Posterior cingulate gyrus (tissue), 11 donors: ENCODE data around the gene RTN4IP1.
"Not testable (repeated sequence)": the region's sequence is repeated elsewhere in the genome, so short reads cannot be mapped to it uniquely, and the experiment has no call there.

Experiments
- DNase-seq, 10 donors: peaks; one replicate each; pipeline versions ENCODE4 v3.0.0 to v3.0.0-alpha.2; 2020 to 2021; ENCODE audit warnings: mixed read lengths in 3 of 10
- intact Hi-C: fragments of 100-400 bp; cut with DNase I; formaldehyde crosslinking; loops from one replicate; pipeline ENCODE4 v1.15.1; 2023

Gene RTN4IP1

GRCh38 chr6:106548926-106549455 lies 80.3 kb downstream of the RTN4IP1 start:
- DNase-seq, intact Hi-C loops: not testable (repeated sequence)

- no peak for DNase-seq
- intact Hi-C loops: no loop called here
Measured at GRCh38 chr6:106547601-106548453, 81.5 kb downstream of the RTN4IP1 start.

- intact Hi-C loops: no loop called here
- no peak for DNase-seq
Measured at GRCh38 chr6:106546691-106547414, 82.4 kb downstream of the RTN4IP1 start.

GRCh38 chr6:106546261-106546690 lies 83.0 kb downstream of the RTN4IP1 start:
- intact Hi-C loops: no loop called here
- no peak for DNase-seq

- no peak for DNase-seq
- intact Hi-C loops: no loop called here
Measured at GRCh38 chr6:106540907-106541306, 88.4 kb downstream of the RTN4IP1 start.

GRCh38 chr6:106540432-106540831 lies 88.9 kb downstream of the RTN4IP1 start:
- intact Hi-C loops: no loop called here

GRCh38 chr6:106539936-106540335 lies 89.4 kb downstream of the RTN4IP1 start:
- peak in 2 of 10 donors; percentile 62 to 70 for DNase-seq
- intact Hi-C loops: no loop called here

More at GRCh38 chr6:106540432-106540831, 88.9 kb downstream of the RTN4IP1 start:
- DNase-seq: no peak

- intact Hi-C loops: no loop called here
- DNase-seq: no peak
Measured at GRCh38 chr6:106538145-106538544, 91.2 kb downstream of the RTN4IP1 start.

GRCh38 chr6:106537662-106538061 lies 91.6 kb downstream of the RTN4IP1 start:
- intact Hi-C loops: no loop called here
- no peak for DNase-seq

GRCh38 chr6:106536851-106537250 lies 92.4 kb downstream of the RTN4IP1 start:
- intact Hi-C loops: no loop called here
- no peak for DNase-seq

- DNase-seq: no peak
- intact Hi-C loops: no loop called here
Measured at GRCh38 chr6:106536357-106536756, 92.9 kb downstream of the RTN4IP1 start.

GRCh38 chr6:106535012-106535411 lies 94.3 kb downstream of the RTN4IP1 start:
- intact Hi-C loops: no loop called here
- DNase-seq: no peak

GRCh38 chr6:106534564-106534982 lies 94.7 kb downstream of the RTN4IP1 start:
- DNase-seq: no peak
- intact Hi-C loops: no loop called here

GRCh38 chr6:106534004-106534403 lies 95.3 kb downstream of the RTN4IP1 start:
- intact Hi-C loops: no loop called here
- no peak for DNase-seq

- DNase-seq: peak in 1 of 10 donors; percentile 51
- intact Hi-C loops: no loop called here
Measured at GRCh38 chr6:106533054-106533453, 96.2 kb downstream of the RTN4IP1 start.

- intact Hi-C loops: no loop called here
- no peak for DNase-seq
Measured at GRCh38 chr6:106530502-106530901, 98.8 kb downstream of the RTN4IP1 start.

- DNase-seq: no peak
- intact Hi-C loops: no loop called here
Measured at GRCh38 chr6:106530026-106530425, 99.3 kb downstream of the RTN4IP1 start.

GRCh38 chr6:106529438-106529837 lies 99.9 kb downstream of the RTN4IP1 start:
- no peak for DNase-seq
- intact Hi-C loops: no loop called here

GRCh38 chr6:106528521-106528920 lies 100.8 kb downstream of the RTN4IP1 start:
- intact Hi-C loops: no loop called here
- no peak for DNase-seq

- intact Hi-C loops: no loop called here
- no peak for DNase-seq
Measured at GRCh38 chr6:106527979-106528378, 101.3 kb downstream of the RTN4IP1 start.

- intact Hi-C loops: no loop called here
- DNase-seq: no peak
Measured at GRCh38 chr6:106527117-106527516, 102.2 kb downstream of the RTN4IP1 start.
